GM18508 (cell line): ENCODE data around the gene GPSM1.
"Not testable (repeated sequence)": the region's sequence is repeated elsewhere in the genome, so short reads cannot be mapped to it uniquely, and the experiment has no call there.

ENCODE experiments used
- ATAC-seq: cut with Tn5 transposase; IDR thresholded peaks from one replicate; pipeline ENCODE4 v1.9.1; 2021; ENCODE audit warnings: moderate number of reproducible peaks; ENCODE audit not compliant: insufficient read depth, unreplicated experiment

Gene GPSM1

GRCh38 chr9:136314944-136315343 is 12.4 kb upstream of the GPSM1 start:
- no peak for ATAC-seq

GRCh38 chr9:136316271-136316751 is 11.0 kb upstream of the GPSM1 start:
- ATAC-seq, result no peak

GRCh38 chr9:136316896-136317676 is 10.3 kb upstream of the GPSM1 start:
- ATAC-seq, result no peak

- no peak for ATAC-seq
Measured at GRCh38 chr9:136317695-136318094, 9.6 kb upstream of the GPSM1 start.

GRCh38 chr9:136318111-136318775 is 9.1 kb upstream of the GPSM1 start:
- ATAC-seq, result no peak

- no peak for ATAC-seq
Measured at GRCh38 chr9:136318776-136319241, 8.5 kb upstream of the GPSM1 start.

GRCh38 chr9:136319244-136319643 is 8.1 kb upstream of the GPSM1 start:
- not testable (repeated sequence) for ATAC-seq

- ATAC-seq, result not testable (repeated sequence)
Measured at GRCh38 chr9:136319955-136320354, 7.4 kb upstream of the GPSM1 start.

- not testable (repeated sequence) for ATAC-seq
Measured at GRCh38 chr9:136320972-136321371, 6.4 kb upstream of the GPSM1 start.

- ATAC-seq, result no peak
Measured at GRCh38 chr9:136321561-136321960, 5.8 kb upstream of the GPSM1 start.

GRCh38 chr9:136322756-136323330 is 4.5 kb upstream of the GPSM1 start:
- ATAC-seq, result no peak

GRCh38 chr9:136323371-136323789 is 4.0 kb upstream of the GPSM1 start:
- ATAC-seq, result no peak

- ATAC-seq, result no peak
Measured at GRCh38 chr9:136324501-136325300, 2.6 kb upstream of the GPSM1 start.

GRCh38 chr9:136325358-136325757 is 2.0 kb upstream of the GPSM1 start:
- no peak for ATAC-seq

GRCh38 chr9:136326061-136326760 is 1.1 kb upstream of the GPSM1 start:
- ATAC-seq, result no peak

- no peak for ATAC-seq
Measured at GRCh38 chr9:136326761-136327303, 507 bp upstream of the GPSM1 start.

- no peak for ATAC-seq
Measured at GRCh38 chr9:136328011-136328621, 777 bp downstream of the GPSM1 start.

- ATAC-seq, result no peak
Measured at GRCh38 chr9:136328622-136329041, 1.3 kb downstream of the GPSM1 start.

GRCh38 chr9:136329211-136329627 is 1.9 kb downstream of the GPSM1 start:
- no peak for ATAC-seq
